ENCODE measurements around the gene BCL11A. TPM values are rescaled to one million over a fixed set of nuclear protein-coding genes. Genes with fewer than 3 reads are reported as not detected.

The BCL11A gene
- total RNA-seq, 1 experiment from 2014 or later: not detected

- DNase-seq (ENCODE audit: low spot score): no peak
Observed at GRCh38 chr2:60527762-60528161, 25.7 kb downstream of the BCL11A start.

GRCh38 chr2:60526623-60527022, 26.8 kb downstream of the BCL11A start:
- no peak for DNase-seq (ENCODE audit: low spot score)

- DNase-seq (ENCODE audit: low spot score): no peak
Observed at GRCh38 chr2:60525899-60526298, 27.6 kb downstream of the BCL11A start.

- DNase-seq (ENCODE audit: low spot score): no peak
Observed at GRCh38 chr2:60524874-60525273, 28.6 kb downstream of the BCL11A start.

GRCh38 chr2:60523963-60524362, 29.5 kb downstream of the BCL11A start:
- no peak for DNase-seq (ENCODE audit: low spot score)

- DNase-seq (ENCODE audit: low spot score): no peak
Observed at GRCh38 chr2:60522462-60522861, 31.0 kb downstream of the BCL11A start.

GRCh38 chr2:60521626-60522025, 31.8 kb downstream of the BCL11A start:
- no peak for DNase-seq (ENCODE audit: low spot score)

- DNase-seq (ENCODE audit: low spot score): no peak
Observed at GRCh38 chr2:60520917-60521539, 32.4 kb downstream of the BCL11A start.

- DNase-seq (ENCODE audit: low spot score): no peak
Observed at GRCh38 chr2:60520151-60520876, 33.1 kb downstream of the BCL11A start.

- no peak for DNase-seq (ENCODE audit: low spot score)
Observed at GRCh38 chr2:60519231-60519863, 34.1 kb downstream of the BCL11A start.

GRCh38 chr2:60518567-60518966, 34.9 kb downstream of the BCL11A start:
- no peak for DNase-seq (ENCODE audit: low spot score)

- DNase-seq (ENCODE audit: low spot score): no peak
Observed at GRCh38 chr2:60517446-60517845, 36.0 kb downstream of the BCL11A start.

- no peak for DNase-seq (ENCODE audit: low spot score)
Observed at GRCh38 chr2:60516826-60517225, 36.6 kb downstream of the BCL11A start.

- DNase-seq (ENCODE audit: low spot score): peak; percentile 71
Observed at GRCh38 chr2:60516383-60516811, 37.1 kb downstream of the BCL11A start.

- DNase-seq (ENCODE audit: low spot score): peak; percentile 67
Observed at GRCh38 chr2:60515721-60516226, 37.7 kb downstream of the BCL11A start.

GRCh38 chr2:60513996-60514395, 39.5 kb downstream of the BCL11A start:
- DNase-seq (ENCODE audit: low spot score): no peak

GRCh38 chr2:60513191-60513590, 40.3 kb downstream of the BCL11A start:
- no peak for DNase-seq (ENCODE audit: low spot score)

- no peak for DNase-seq (ENCODE audit: low spot score)
Observed at GRCh38 chr2:60512641-60513040, 40.8 kb downstream of the BCL11A start.

GRCh38 chr2:60512062-60512622, 41.3 kb downstream of the BCL11A start:
- DNase-seq (ENCODE audit: low spot score): no peak

- no peak for DNase-seq (ENCODE audit: low spot score)
Observed at GRCh38 chr2:60510713-60511112, 42.7 kb downstream of the BCL11A start.

GRCh38 chr2:60509066-60509465, 44.4 kb downstream of the BCL11A start:
- no peak for DNase-seq (ENCODE audit: low spot score)

GRCh38 chr2:60508339-60508917, 45.0 kb downstream of the BCL11A start:
- no peak for DNase-seq (ENCODE audit: low spot score)

Measured in A172 (cell line).